Panc1 (cell line): ENCODE results near the gene FAM169A. TPM values are rescaled to one million over a fixed set of nuclear protein-coding genes. Genes with fewer than 3 reads are reported as not detected.

Experiments
- ATAC-seq: fragments of 200-7000 bp; cut with Tn5 transposase; 2 replicates; pipeline ENCODE4 v1.9.1; 2020; ENCODE audit warnings: mild to moderate bottlenecking, moderate library complexity
- BruUV-seq: library from RNA; stranded (reverse); fragments of 400-500 nt; replicated peaks from 2 replicates; lab custom pipeline; 2021; lab: Mats Ljungman, UMichigan
- CTCF ChIA-PET: fragments of 300-600 bp; sonication (Branson Sonifier 250); formaldehyde crosslinking; loops from one replicate; lab custom pipeline; 2022; ENCODE audit warnings: antibody characterized with exemption; lab: Charles Lee
- POLR2A ChIA-PET: fragments of 300-600 bp; sonication (Branson Sonifier 250); formaldehyde crosslinking; loops from one replicate; lab custom pipeline; 2022; ENCODE audit warnings: antibody characterized with exemption; lab: Charles Lee
- DNase-seq: peaks from one replicate; pipeline ENCODE4 v3.0.0-alpha.2; 2010; ENCODE audit warnings: low read depth, low spot score
- H3K27ac ChIP-seq: 2 replicates; pipeline ENCODE4 v1.5.1; 2011; ENCODE audit warnings: mild to moderate bottlenecking, low read length, inconsistent platforms
- H3K27me3 ChIP-seq: fragments of 200-500 bp; sonication (Bioruptor generic); 2 replicates; pipeline ENCODE4 v1.6.0; 2014; ENCODE audit warnings: low read length, inconsistent platforms; ENCODE audit not compliant: control insufficient read depth, insufficient read depth
- H3K36me3 ChIP-seq: fragments of 200-500 bp; sonication (Bioruptor generic); 2 replicates; pipeline ENCODE4 v1.5.1; 2014; ENCODE audit warnings: inconsistent platforms, mild to moderate bottlenecking, low read length, moderate library complexity; ENCODE audit not compliant: control insufficient read depth, insufficient read depth
- H3K4me1 ChIP-seq: 2 replicates; pipeline ENCODE4 v1.5.1; 2011; ENCODE audit warnings: inconsistent platforms, mild to moderate bottlenecking, low read length, moderate library complexity; ENCODE audit not compliant: control insufficient read depth, insufficient read depth
- H3K4me3 ChIP-seq, 2 experiments: 2 replicates each; pipeline ENCODE4 v1.5.1; 2011 to 2012; ENCODE audit warnings: low read depth in 2 of 2, low read length in 2 of 2, mild to moderate bottlenecking in 2 of 2, inconsistent platforms in 1 of 2, moderate library complexity in 1 of 2
- H3K9me3 ChIP-seq: fragments of 200-500 bp; sonication (Bioruptor generic); 2 replicates; pipeline ENCODE4 v1.5.1; 2014; ENCODE audit warnings: low read depth, mild to moderate bottlenecking, inconsistent platforms, low read length, moderate library complexity; ENCODE audit not compliant: control insufficient read depth, insufficient read depth
- POLR2AphosphoS5 ChIP-seq: IDR thresholded peaks from 2 replicates; pipeline ENCODE4 v1.6.1; 2012; ENCODE audit warnings: mild to moderate bottlenecking, low read depth, low read length, moderate library complexity
- SIN3A ChIP-seq: IDR thresholded peaks from 2 replicates; pipeline ENCODE4 v1.6.1; 2012; ENCODE audit warnings: low read depth, mild to moderate bottlenecking, low read length, moderate library complexity, borderline replicate concordance; ENCODE audit not compliant: insufficient read depth
- TCF7L2 ChIP-seq: IDR thresholded peaks from 2 replicates; pipeline ENCODE4 v1.6.1; 2011; ENCODE audit warnings: mild to moderate bottlenecking, low read depth, low read length, inconsistent platforms
- in situ Hi-C: cut with HindIII; loops from 2 replicates; pipeline ENCODE4 v1.10.0; 2016; ENCODE audit warnings: low sequenced_read_pairs, low pct_unique_long_range_greater_than_20kb
- intact Hi-C: fragments of 100-400 bp; cut with micrococcal nuclease; formaldehyde crosslinking; loops from one replicate; pipeline ENCODE4 v1.10.0; 2022; ENCODE audit not compliant: unreplicated experiment
- total RNA-seq: library from RNA; stranded (reverse); gene quantifications from one replicate; pipeline ENCODE4 v1.2.1, GENCODE V29; 2021; ENCODE audit not compliant: unreplicated experiment
- TF ChIP-seq, protein P1 (sequence below), 2 experiments: IDR thresholded peaks; 2 replicates each; pipeline ENCODE4 v1.6.1; 2011 to 2012; ENCODE audit warnings: low read depth in 2 of 2, control low read depth in 1 of 2, low read length in 1 of 2, mild to moderate bottlenecking in 1 of 2, moderate library complexity in 1 of 2; ENCODE audit not compliant: insufficient read depth in 1 of 2
- TF ChIP-seq, protein P2 (sequence below): fragments of 450-650 bp; IDR thresholded peaks from 2 replicates; pipeline ENCODE4 v1.5.1; 2017; ENCODE audit warnings: mild to moderate bottlenecking

Gene FAM169A
- total RNA-seq, 1 experiment from 2014 or later: 23.1 TPM

- Histone ChIP-seq H3K36me3 (no peaks in the 10 kb centered on the region), H3K4me1 (no peaks in the 10 kb centered on the region), H3K9me3 (peaks cover 5% of the 10 kb centered on the region; the same call in 1 of the 2 replicates), H3K4me3 (no peak overlapping the region), H3K27ac (no peak overlapping the region; the same call in 1 of the 2 replicates), H3K27me3 (no peaks in the 10 kb centered on the region)
- TF ChIP-seq, protein P1, sequence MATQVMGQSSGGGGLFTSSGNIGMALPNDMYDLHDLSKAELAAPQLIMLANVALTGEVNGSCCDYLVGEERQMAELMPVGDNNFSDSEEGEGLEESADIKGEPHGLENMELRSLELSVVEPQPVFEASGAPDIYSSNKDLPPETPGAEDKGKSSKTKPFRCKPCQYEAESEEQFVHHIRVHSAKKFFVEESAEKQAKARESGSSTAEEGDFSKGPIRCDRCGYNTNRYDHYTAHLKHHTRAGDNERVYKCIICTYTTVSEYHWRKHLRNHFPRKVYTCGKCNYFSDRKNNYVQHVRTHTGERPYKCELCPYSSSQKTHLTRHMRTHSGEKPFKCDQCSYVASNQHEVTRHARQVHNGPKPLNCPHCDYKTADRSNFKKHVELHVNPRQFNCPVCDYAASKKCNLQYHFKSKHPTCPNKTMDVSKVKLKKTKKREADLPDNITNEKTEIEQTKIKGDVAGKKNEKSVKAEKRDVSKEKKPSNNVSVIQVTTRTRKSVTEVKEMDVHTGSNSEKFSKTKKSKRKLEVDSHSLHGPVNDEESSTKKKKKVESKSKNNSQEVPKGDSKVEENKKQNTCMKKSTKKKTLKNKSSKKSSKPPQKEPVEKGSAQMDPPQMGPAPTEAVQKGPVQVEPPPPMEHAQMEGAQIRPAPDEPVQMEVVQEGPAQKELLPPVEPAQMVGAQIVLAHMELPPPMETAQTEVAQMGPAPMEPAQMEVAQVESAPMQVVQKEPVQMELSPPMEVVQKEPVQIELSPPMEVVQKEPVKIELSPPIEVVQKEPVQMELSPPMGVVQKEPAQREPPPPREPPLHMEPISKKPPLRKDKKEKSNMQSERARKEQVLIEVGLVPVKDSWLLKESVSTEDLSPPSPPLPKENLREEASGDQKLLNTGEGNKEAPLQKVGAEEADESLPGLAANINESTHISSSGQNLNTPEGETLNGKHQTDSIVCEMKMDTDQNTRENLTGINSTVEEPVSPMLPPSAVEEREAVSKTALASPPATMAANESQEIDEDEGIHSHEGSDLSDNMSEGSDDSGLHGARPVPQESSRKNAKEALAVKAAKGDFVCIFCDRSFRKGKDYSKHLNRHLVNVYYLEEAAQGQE (IDR thresholded peaks at IDR 0.05; ENCODE audit: insufficient read depth in 1 of 2, low read depth in 2 of 2, low read length in 1 of 2): no peak
- no peak for TF ChIP-seq TCF7L2
- TF ChIP-seq, protein P2, sequence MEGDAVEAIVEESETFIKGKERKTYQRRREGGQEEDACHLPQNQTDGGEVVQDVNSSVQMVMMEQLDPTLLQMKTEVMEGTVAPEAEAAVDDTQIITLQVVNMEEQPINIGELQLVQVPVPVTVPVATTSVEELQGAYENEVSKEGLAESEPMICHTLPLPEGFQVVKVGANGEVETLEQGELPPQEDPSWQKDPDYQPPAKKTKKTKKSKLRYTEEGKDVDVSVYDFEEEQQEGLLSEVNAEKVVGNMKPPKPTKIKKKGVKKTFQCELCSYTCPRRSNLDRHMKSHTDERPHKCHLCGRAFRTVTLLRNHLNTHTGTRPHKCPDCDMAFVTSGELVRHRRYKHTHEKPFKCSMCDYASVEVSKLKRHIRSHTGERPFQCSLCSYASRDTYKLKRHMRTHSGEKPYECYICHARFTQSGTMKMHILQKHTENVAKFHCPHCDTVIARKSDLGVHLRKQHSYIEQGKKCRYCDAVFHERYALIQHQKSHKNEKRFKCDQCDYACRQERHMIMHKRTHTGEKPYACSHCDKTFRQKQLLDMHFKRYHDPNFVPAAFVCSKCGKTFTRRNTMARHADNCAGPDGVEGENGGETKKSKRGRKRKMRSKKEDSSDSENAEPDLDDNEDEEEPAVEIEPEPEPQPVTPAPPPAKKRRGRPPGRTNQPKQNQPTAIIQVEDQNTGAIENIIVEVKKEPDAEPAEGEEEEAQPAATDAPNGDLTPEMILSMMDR: no peak
- TF ChIP-seq SIN3A: no peak
- no peak for TF ChIP-seq POLR2AphosphoS5
- intact Hi-C loops (no loop called here), in situ Hi-C loops (no loop called here)
- ChIA-PET POLR2A (interaction anchor here (0.6 kb wide), 1 partner anchor 1558 kb away, joined by 14 read pairs; no protein-coding TSS in a partner anchor), CTCF (no interaction called here)
- no peak for DNase-seq
- no peak for ATAC-seq
- no TSS peak for BruUV-seq
These were observed 30.9 kb upstream of the FAM169A start for GRCh38 chr5:74897049-74897448.

DNA sequence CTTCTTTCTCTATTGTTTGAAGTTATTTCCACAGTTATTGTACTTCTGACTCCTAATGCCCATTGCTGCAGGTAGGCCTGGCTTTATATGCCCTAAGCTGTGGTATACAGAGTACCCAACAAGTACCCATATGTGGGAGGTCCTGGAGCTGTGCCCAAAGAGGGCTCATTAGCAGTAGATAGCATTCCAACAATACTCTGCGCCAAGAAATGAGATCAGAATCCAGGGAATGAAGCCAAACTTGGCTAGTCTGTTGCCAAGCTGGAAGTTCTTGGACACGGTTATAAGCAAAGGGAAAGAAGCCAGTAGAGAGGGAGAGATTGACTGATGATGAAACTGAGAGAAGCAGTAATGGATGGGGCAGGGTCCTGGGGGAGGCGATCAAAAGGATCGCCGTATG is 29.7 kb upstream of the FAM169A start:
- peaks cover 5% of the 10 kb centered on the region; the same call in 1 of the 2 replicates for H3K9me3 ChIP-seq
- CTCF ChIA-PET: interaction anchor here (0.7 kb wide), 1 partner anchor 372 kb away, joined by 7 read pairs; no protein-coding TSS in a partner anchor
- no peak for ATAC-seq
- TF ChIP-seq POLR2AphosphoS5 (no peak), SIN3A (no peak), TCF7L2 (no peak)
- TF ChIP-seq, protein P1 (IDR thresholded peaks at IDR 0.05; ENCODE audit: insufficient read depth in 1 of 2, low read depth in 2 of 2, low read length in 1 of 2): no peak
- TF ChIP-seq, protein P2: no peak
- no peaks in the 10 kb centered on the region for H3K36me3 ChIP-seq
- DNase-seq: no peak
- intact Hi-C loops (no loop called here), in situ Hi-C loops (no loop called here)
- POLR2A ChIA-PET: interaction anchor here (0.6 kb wide), 1 partner anchor 114 kb away, joined by 5 read pairs; no protein-coding TSS in a partner anchor
- H3K4me1 ChIP-seq: no peaks in the 10 kb centered on the region
- H3K27ac ChIP-seq: no peak overlapping the region
- no peaks in the 10 kb centered on the region for H3K27me3 ChIP-seq
- BruUV-seq: no TSS peak
- H3K4me3 ChIP-seq: no peak overlapping the region
